ENCODE data around the gene NCCRP1. TPM values are rescaled to one million over a fixed set of nuclear protein-coding genes. Genes with fewer than 3 reads are reported as not detected.

NCCRP1 gene
- total RNA-seq, 4 donors from 2014 or later = 0.13 to 13.7 (median 2.3) TPM

GRCh38 chr19:39197808-39198207, 1.0 kb downstream of the NCCRP1 start:
- TF ChIP-seq CTCF (IDR thresholded peaks at IDR 0.05) (no peak), POLR2A (IDR thresholded peaks at IDR 0.05) (no peak), POLR2AphosphoS5 (IDR thresholded peaks at IDR 0.05) (no peak), EP300 (IDR thresholded peaks at IDR 0.05) (no peak)
- Histone ChIP-seq H3K27me3 (peaks cover 99% of the 10 kb centered on the region), H3K36me3 (no peaks in the 10 kb centered on the region), H3K4me3 (no peak overlapping the region), H3K9me3 (no peaks in the 10 kb centered on the region), H3K27ac (no peak overlapping the region), H3K4me1 (peaks cover 0 to 10% (median 5%) of the 10 kb centered on the region in 3 donors)
- no peak for ATAC-seq
- 43% methylated on average over 2 of the region's 5 CpGs; no CpG with 5 or more reads in 1 of the 2 donors for WGBS, 2 donors (ENCODE audit: low coverage in 1 of 2)

- H3K4me1 ChIP-seq = peaks cover 0 to 10% (median 5%) of the 10 kb centered on the region in 3 donors
- H3K36me3 ChIP-seq = no peaks in the 10 kb centered on the region
- no peak overlapping the region for H3K27ac ChIP-seq
- ATAC-seq = peak; percentile 39
- TF ChIP-seq EP300 (IDR thresholded peaks at IDR 0.05) = no peak
- TF ChIP-seq POLR2A (IDR thresholded peaks at IDR 0.05) = no peak
- TF ChIP-seq POLR2AphosphoS5 (IDR thresholded peaks at IDR 0.05) = no peak
- no peak for TF ChIP-seq CTCF (IDR thresholded peaks at IDR 0.05)
- no peak overlapping the region for H3K4me3 ChIP-seq
- WGBS, 2 donors (ENCODE audit: low coverage in 1 of 2) = 17% methylated on average over 3 of the region's 11 CpGs; no CpG with 5 or more reads in 1 of the 2 donors
- no peaks in the 10 kb centered on the region for H3K9me3 ChIP-seq
- H3K27me3 ChIP-seq = peaks cover 99% of the 10 kb centered on the region
Observed at GRCh38 chr19:39199025-39199424, 2.3 kb downstream of the NCCRP1 start.

DNA sequence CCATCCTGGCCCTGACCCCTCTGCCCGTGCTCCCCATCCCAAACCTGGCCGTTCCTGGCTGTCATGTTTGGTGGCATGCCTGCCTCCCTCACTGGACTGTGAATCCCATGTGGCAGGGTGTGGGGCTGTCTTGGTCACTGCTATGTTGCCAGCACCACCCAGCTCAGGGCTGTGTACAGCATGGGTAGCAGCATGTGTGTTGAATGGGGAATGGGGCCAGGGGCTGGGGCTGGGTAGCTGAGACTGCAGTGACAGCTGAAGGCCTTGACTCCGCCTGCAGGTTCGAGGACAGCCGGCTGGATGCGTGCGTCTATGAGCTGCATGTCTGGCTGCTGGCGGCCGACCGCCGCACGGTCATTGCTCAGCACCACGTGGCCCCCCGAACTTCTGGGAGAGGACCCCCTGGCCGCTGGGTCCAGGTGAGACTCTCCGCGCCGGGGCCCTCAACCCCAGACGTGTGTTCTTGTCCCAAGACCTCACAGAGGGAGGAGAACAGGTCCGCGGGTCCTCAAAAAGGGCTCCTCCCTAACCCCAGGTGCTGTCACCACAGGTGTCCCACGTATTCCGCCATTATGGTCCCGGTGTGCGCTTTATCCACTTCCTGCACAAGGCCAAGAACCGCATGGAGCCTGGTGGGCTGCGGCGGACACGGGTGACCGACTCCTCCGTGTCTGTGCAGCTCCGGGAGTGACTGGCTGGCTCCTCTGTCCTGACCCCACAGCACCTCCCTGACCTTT, 3.5 kb downstream of the NCCRP1 start:
- WGBS, 2 donors (ENCODE audit: low coverage in 1 of 2) = 77 to 87% methylated on average over 3 to 13 of the region's 32 CpGs
- peaks cover 100% of the 10 kb centered on the region for H3K27me3 ChIP-seq
- H3K9me3 ChIP-seq = no peaks in the 10 kb centered on the region
- no peak overlapping the region for H3K27ac ChIP-seq
- H3K4me1 ChIP-seq = peaks cover 0 to 10% (median 5%) of the 10 kb centered on the region in 3 donors
- ATAC-seq = no peak
- H3K4me3 ChIP-seq = no peak overlapping the region
- TF ChIP-seq EP300 (IDR thresholded peaks at IDR 0.05) (no peak), POLR2A (IDR thresholded peaks at IDR 0.05) (no peak), POLR2AphosphoS5 (IDR thresholded peaks at IDR 0.05) (no peak), CTCF (IDR thresholded peaks at IDR 0.05) (no peak)
- H3K36me3 ChIP-seq = no peaks in the 10 kb centered on the region

- Histone ChIP-seq H3K4me3 (no peak overlapping the region), H3K36me3 (no peaks in the 10 kb centered on the region), H3K4me1 (peaks cover 0 to 10% (median 5%) of the 10 kb centered on the region in 3 donors), H3K9me3 (no peaks in the 10 kb centered on the region), H3K27ac (no peak overlapping the region), H3K27me3 (peaks cover 100% of the 10 kb centered on the region)
- 33% methylated on average over 1 of the region's 3 CpGs; no CpG with 5 or more reads in 1 of the 2 donors for WGBS, 2 donors (ENCODE audit: low coverage in 1 of 2)
- TF ChIP-seq POLR2A (IDR thresholded peaks at IDR 0.05) = no peak
- TF ChIP-seq EP300 (IDR thresholded peaks at IDR 0.05) = no peak
- TF ChIP-seq CTCF (IDR thresholded peaks at IDR 0.05) = no peak
- TF ChIP-seq POLR2AphosphoS5 (IDR thresholded peaks at IDR 0.05) = no peak
- ATAC-seq = no peak
Observed at GRCh38 chr19:39200803-39201115, 4.0 kb downstream of the NCCRP1 start.

DNA sequence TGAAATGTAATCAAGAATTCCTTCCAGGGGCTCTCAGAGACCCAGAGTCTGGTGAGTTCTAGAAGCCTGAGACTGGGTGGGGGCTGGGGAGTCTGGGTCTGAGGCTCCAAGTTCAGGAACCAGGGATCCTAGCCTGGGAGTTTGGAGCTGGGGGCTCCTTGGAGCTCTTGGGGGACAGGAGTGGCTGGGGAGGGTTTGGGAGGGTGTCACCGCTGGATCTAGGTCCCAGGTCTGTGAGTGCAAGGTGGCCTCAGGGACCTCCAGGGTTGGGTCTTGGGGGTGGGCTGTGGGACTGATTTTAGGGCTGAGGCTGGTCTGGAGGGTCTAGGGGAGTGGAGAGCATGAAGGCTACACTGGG, 6.2 kb downstream of the NCCRP1 start:
- Histone ChIP-seq H3K27ac (no peak overlapping the region), H3K9me3 (no peaks in the 10 kb centered on the region), H3K36me3 (no peaks in the 10 kb centered on the region), H3K4me3 (no peak overlapping the region), H3K4me1 (peaks cover 0 to 3% (median 0%) of the 10 kb centered on the region in 3 donors), H3K27me3 (peaks cover 97% of the 10 kb centered on the region)
- TF ChIP-seq POLR2AphosphoS5 (IDR thresholded peaks at IDR 0.05) (no peak), EP300 (IDR thresholded peaks at IDR 0.05) (no peak), CTCF (IDR thresholded peaks at IDR 0.05) (no peak)
- no peak for ATAC-seq
- no CpG with 5 or more reads among the region's 1 CpG for WGBS, 2 donors (ENCODE audit: low coverage in 1 of 2)

All from gastroesophageal sphincter (tissue), 4 donors.